Breast epithelium (tissue), 3 donors: Measurements from ENCODE around the gene TANGO6.

Experiments
- CTCF ChIP-seq, 3 donors: fragments of 450-650 bp; IDR thresholded peaks; one replicate each; pipeline ENCODE4 v1.5.1; 2016 to 2017; ENCODE audit warnings: antibody characterized with exemption in 3 of 3, mild to moderate bottlenecking in 3 of 3, moderate library complexity in 3 of 3
- POLR2AphosphoS5 ChIP-seq, 3 donors: sonication (generic); formaldehyde crosslinking; IDR thresholded peaks; one replicate each; pipeline ENCODE4 v1.6.1; 2017; ENCODE audit warnings: antibody characterized with exemption in 3 of 3

- TF ChIP-seq CTCF (IDR thresholded peaks at IDR 0.05) (no peak), POLR2AphosphoS5 (IDR thresholded peaks at IDR 0.05) (no peak)
These were observed 64.5 kb downstream of the TANGO6 start for GRCh38 chr16:68907781-68908181.
